HG02588 (cell line): Measurements from ENCODE around the gene SBK1.
A peak's percentile ranks its signal among the peaks of the same experiment; 100 is the strongest.
"Not testable (repeated sequence)": the region's sequence is repeated elsewhere in the genome, so short reads cannot be mapped to it uniquely, and the experiment has no call there.

Source experiments
- ATAC-seq: cut with Tn5 transposase; IDR thresholded peaks from one replicate; pipeline ENCODE4 v1.9.1; 2021; ENCODE audit warnings: mild to moderate bottlenecking, moderate library complexity; ENCODE audit not compliant: unreplicated experiment

SBK1 gene

DNA sequence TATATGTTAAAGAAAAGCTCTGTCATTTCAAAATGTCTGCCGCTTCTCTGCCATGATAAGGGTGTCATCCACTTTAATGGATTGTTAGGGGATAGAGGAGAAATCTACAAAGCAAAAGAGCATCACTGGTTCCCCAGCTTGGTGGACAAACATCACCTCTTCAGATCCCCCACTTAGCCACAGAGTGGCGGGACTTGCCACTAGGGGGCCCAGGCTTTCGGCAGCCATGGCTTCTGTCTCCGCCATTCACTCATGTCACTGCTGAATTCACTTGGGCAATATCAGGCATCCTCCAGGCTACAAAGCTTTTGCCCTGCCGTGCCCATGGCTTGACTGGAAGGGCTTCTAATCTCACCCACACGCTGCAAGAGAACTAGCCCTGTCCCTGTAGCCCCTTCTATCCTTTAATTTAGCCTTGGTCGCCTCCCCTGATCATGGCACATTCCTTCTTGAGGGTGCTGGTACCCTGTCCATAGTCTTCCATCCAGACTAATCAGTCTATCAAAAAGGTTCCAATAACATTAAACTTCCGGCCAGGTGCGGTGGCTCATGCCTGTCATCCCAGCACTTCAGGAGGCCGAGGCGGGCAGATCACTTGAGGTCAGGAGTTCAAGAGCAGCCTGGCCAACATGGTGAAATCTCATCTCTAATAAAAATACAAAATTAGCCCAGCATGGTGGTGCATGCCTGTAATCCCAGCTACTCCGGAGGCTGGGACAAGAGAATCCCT is 34.7 kb downstream of the SBK1 start:
- no peak for ATAC-seq

DNA sequence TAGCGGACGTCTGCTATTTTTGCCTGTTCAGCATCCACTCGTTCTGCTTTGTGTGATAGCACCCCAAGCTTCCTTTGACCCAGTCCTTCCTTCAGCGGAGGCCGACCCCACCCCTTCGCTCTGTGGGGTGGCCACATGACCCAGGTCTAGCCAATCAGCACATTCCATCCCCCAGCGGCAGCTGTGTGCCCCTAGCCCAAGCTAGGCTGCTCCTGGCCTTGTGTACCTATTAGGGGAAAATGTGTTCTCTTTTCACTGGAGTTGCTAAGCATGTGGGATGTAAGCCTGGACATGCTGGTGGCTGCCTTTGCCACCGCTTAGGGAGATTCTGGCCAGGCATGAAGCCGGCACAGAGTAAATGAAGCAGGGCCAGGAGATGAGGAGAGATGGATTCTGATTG is 37.9 kb downstream of the SBK1 start:
- ATAC-seq, result not testable (repeated sequence)

GRCh38 chr16:28330981-28331380 is 38.7 kb downstream of the SBK1 start:
- ATAC-seq, result not testable (repeated sequence)

DNA sequence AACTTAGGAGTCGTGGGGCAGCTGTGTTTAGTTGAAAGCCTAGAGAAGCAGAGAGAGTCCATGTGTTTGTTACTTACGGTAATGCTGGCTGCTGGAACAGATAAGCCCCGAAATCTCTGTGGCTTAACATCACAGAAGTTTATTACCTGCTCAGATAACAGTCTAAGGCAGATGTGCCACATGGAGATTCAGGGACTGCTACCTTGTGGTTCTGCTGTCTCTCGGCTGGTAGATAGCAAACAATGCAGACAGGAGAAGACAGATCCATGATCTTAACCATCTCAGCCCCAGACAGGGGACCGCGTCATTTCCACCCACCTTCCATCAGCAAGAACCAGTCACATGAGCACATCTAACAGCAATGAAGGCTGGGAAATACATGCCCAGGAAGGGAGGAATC is 40.3 kb downstream of the SBK1 start:
- ATAC-seq, result not testable (repeated sequence)

DNA sequence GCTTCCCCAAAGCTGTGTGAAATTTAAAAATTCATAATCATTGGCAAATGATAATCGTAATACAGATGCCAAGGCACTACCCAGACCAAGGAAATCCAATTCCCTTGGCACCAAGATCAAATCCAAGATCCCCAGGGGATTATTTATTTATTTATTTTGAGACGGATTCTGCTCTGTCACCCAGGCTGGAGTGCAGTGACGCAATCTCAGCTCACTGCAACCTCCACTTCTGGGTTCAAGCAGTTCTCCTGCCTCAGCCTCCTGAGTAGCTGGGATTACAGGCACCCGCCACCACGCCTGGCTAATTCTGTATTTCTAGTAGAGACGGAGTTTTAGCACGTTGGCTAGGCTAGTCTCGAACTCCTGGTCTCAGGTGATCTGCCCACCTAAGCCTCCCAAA is 43.4 kb downstream of the SBK1 start:
- not testable (repeated sequence) for ATAC-seq

DNA sequence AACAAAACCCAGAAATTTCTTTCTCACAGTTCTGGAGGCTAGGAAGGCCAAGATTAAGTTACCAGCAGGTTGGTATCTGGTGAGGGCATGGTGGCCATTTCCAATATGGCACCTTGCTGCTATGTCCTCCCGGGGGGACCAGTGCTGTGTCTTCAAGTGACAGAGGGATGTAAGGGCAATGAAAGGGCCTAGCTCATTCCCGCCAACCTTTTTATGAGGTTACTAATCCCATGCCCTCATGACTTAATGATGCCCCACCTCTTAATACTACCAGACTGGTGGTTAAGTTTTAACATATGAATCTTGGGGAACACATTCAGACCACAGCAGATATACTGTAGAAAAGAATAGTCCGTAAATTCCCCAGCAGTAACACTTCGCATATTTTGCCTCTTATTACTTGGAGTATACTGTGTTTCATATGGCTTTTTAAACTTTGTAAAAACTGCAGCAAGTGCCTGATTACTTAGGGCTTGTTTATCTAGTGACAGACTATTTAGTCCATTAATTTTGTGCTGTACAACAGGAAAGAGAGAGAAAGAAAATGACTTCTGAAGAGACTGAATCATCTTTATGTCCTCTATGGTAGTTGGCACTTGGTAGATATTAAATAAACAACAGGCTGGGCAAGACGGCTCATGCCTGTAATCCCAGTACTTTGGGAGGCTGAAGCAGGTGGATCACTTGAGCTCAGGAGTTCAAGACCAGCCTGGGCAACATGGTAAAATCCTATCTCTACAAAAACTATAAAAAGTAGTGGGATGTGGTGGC is 44.8 kb downstream of the SBK1 start:
- not testable (repeated sequence) for ATAC-seq

DNA sequence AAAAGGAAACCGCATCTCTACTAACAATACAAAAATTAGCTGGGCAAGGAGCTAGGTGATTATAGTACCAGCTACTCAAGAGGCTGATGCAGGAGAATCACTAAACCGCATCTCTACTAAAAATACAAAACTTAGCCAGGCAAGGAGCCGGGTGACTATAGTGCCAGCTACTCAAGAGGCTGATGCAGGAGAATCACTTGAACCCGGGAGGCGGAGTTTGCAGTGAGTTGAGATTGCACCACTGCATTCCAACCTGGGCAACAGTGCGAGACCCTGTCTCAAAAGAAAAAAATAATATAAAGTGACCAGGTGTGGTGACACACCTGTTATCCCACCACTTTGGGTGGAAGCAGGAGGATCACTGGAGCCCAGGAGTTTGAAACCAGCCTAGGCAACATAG is 45.9 kb downstream of the SBK1 start:
- ATAC-seq, result not testable (repeated sequence)

DNA sequence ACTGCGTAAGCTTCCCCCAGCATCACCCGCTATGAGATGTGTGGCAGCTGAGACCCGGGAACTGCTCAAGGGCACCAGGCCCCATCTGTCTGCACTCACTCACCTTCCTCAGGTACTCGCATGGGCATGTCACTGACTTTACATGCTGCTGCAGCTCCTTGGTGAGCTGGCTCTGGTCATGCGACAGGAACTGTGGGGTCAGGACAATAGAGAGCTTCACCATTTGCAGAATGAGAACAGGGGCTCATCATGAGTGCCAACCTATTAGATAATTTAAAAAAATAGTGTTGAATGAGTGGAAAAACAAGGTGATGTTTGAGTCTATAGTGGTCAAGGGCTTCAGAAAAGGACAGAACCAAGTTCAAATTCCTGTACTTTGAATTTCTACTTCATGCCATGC is 70.3 kb downstream of the SBK1 start:
- ATAC-seq, result not testable (repeated sequence)

- ATAC-seq, result not testable (repeated sequence)
These were observed 71.1 kb downstream of the SBK1 start, which contains the start of gene NPIPB6 for GRCh38 chr16:28363408-28363807. Gene NPIPB6 (minus strand): TSS chr16:28363508. CDS start chr16:28362822, 686 bp downstream.

GRCh38 chr16:28364268-28365173 is 72.2 kb downstream of the SBK1 start:
- ATAC-seq, result peak; percentile 85

DNA sequence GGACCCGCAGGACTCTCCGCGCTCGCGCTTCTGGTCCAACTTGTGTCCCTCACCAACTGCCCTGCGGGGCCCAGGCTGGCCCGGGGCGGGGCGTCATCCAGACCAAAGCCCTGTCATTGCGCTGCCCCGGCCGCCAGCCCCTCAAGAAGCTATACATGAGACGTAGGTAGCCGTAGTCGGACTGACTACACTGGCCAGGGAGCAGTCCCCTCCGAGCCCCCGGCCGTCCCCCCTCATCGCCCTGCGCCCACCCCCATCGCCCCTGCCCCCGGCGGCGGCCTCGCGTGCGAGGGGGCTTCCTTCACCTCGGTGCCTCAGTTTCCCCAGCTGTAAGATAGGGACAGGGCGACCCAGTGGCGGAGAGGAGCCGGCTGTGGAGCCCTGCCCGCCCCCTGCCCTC is 75.6 kb downstream of the SBK1 start:
- ATAC-seq, result not testable (repeated sequence)
